NB4 (cell line): ENCODE results near the gene CES2.

ENCODE experiments used
- MYC ChIP-seq: IDR thresholded peaks from 2 replicates; pipeline ENCODE4 v1.6.1; 2011; ENCODE audit warnings: low read depth, low read length
- POLR2A ChIP-seq: IDR thresholded peaks from 2 replicates; pipeline ENCODE4 v1.6.1; 2011; ENCODE audit warnings: mild to moderate bottlenecking; ENCODE audit not compliant: insufficient read length; ENCODE audit errors: extremely low read depth
- TF ChIP-seq, protein P1 (sequence below): IDR thresholded peaks from one replicate; pipeline ENCODE4 v1.5.1; 2012; ENCODE audit warnings: low read depth, low read length

DNA sequence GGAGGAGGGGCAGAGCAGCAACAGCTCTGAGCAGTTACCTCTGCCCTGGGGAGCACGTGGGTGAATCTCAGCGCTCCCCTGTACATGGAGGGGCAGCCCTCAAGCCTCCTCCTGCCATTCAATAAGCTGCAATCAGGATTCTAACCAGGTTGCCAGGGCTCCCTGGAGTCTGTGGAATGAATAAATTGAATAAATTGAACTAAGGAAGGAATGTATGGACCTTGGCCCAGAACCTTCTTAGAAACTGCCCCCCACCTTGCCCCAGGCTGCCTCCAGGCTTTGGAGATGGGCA is 15.1 kb upstream of the CES2 start:
- TF ChIP-seq, protein P1, sequence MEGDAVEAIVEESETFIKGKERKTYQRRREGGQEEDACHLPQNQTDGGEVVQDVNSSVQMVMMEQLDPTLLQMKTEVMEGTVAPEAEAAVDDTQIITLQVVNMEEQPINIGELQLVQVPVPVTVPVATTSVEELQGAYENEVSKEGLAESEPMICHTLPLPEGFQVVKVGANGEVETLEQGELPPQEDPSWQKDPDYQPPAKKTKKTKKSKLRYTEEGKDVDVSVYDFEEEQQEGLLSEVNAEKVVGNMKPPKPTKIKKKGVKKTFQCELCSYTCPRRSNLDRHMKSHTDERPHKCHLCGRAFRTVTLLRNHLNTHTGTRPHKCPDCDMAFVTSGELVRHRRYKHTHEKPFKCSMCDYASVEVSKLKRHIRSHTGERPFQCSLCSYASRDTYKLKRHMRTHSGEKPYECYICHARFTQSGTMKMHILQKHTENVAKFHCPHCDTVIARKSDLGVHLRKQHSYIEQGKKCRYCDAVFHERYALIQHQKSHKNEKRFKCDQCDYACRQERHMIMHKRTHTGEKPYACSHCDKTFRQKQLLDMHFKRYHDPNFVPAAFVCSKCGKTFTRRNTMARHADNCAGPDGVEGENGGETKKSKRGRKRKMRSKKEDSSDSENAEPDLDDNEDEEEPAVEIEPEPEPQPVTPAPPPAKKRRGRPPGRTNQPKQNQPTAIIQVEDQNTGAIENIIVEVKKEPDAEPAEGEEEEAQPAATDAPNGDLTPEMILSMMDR, result no peak
- TF ChIP-seq MYC, result no peak
- TF ChIP-seq POLR2A, result no peak
